ENCODE data around the gene WBP2.

- TF ChIP-seq POLR2A (IDR thresholded peaks at IDR 0.05) (no peak), CTCF (IDR thresholded peaks at IDR 0.05) (no peak)
These were observed 10.5 kb downstream of the WBP2 start for GRCh38 chr17:75844530-75845057.
